ENCODE data around the gene LRCH4.
A peak's percentile ranks its signal among the peaks of the same experiment; 100 is the strongest.

Gene LRCH4

GRCh38 chr7:100604976-100605911 is 19.3 kb upstream of the LRCH4 start:
- no peak for DNase-seq

- DNase-seq = no peak
Measured at GRCh38 chr7:100604028-100604975, 18.4 kb upstream of the LRCH4 start.

GRCh38 chr7:100603726-100604027 is 17.7 kb upstream of the LRCH4 start:
- DNase-seq = no peak

- no peak for DNase-seq
Measured at GRCh38 chr7:100602889-100603725, 17.2 kb upstream of the LRCH4 start.

GRCh38 chr7:100600730-100601038 is 14.8 kb upstream of the LRCH4 start:
- no peak for DNase-seq

- DNase-seq = no peak
Measured at GRCh38 chr7:100599911-100600729, 14.2 kb upstream of the LRCH4 start.

GRCh38 chr7:100598425-100598824 is 12.5 kb upstream of the LRCH4 start:
- no peak for DNase-seq

GRCh38 chr7:100595188-100595587 is 9.3 kb upstream of the LRCH4 start:
- no peak for DNase-seq

GRCh38 chr7:100591596-100591995 is 5.7 kb upstream of the LRCH4 start:
- DNase-seq = no peak

GRCh38 chr7:100590077-100590737 is 4.3 kb upstream of the LRCH4 start:
- no peak for DNase-seq

GRCh38 chr7:100589341-100589947 is 3.5 kb upstream of the LRCH4 start:
- DNase-seq = no peak

GRCh38 chr7:100588438-100588837 is 2.5 kb upstream of the LRCH4 start:
- DNase-seq = no peak

GRCh38 chr7:100586266-100587025 is 517 bp upstream of the LRCH4 start, which contains the start of gene FBXO24:
Gene FBXO24, plus strand, starts transcription at chr7:100586328. Its CDS starts 298 bp downstream, at chr7:100586626.
- DNase-seq = peak; percentile 98

- no peak for DNase-seq
Measured at GRCh38 chr7:100584683-100585510, 1.0 kb downstream of the LRCH4 start.

- peak; percentile 9 for DNase-seq
Measured at GRCh38 chr7:100584054-100584682, 1.8 kb downstream of the LRCH4 start.

GRCh38 chr7:100583132-100584053 is 2.5 kb downstream of the LRCH4 start:
- peak; percentile 56 for DNase-seq

GRCh38 chr7:100582650-100583049 is 3.3 kb downstream of the LRCH4 start:
- DNase-seq = no peak

All from SIG-M5 (cell line).